Calu3 (cell line): ENCODE data around the gene SPATA2L. TPM values are rescaled to one million over a fixed set of nuclear protein-coding genes. Genes with fewer than 3 reads are reported as not detected.
A peak's percentile ranks its signal among the peaks of the same experiment; 100 is the strongest.

Experiments
- BruUV-seq: library from RNA; stranded (reverse); fragments of 400-500 nt; replicated peaks from 2 replicates; lab custom pipeline; 2021; lab: Mats Ljungman, UMichigan
- CTCF ChIA-PET: fragments of 300-600 bp; sonication (Branson Sonifier 250); formaldehyde crosslinking; loops from one replicate; lab custom pipeline; 2022; ENCODE audit warnings: antibody characterized with exemption; lab: Charles Lee
- DNase-seq: peaks from one replicate; pipeline ENCODE4 v3.0.0; 2022
- H3K27ac Mint-ChIP-seq: one replicate; pipeline ENCODE4 v1.8.0; 2022; ENCODE audit warnings: mixed read lengths; ENCODE audit not compliant: unreplicated experiment
- H3K27me3 Mint-ChIP-seq: one replicate; pipeline ENCODE4 v1.8.0; 2022; ENCODE audit warnings: mixed read lengths; ENCODE audit not compliant: unreplicated experiment
- H3K36me3 Mint-ChIP-seq: one replicate; pipeline ENCODE4 v1.8.0; 2022; ENCODE audit warnings: mild to moderate bottlenecking, moderate library complexity, mixed read lengths; ENCODE audit not compliant: insufficient read depth, unreplicated experiment
- H3K4me1 Mint-ChIP-seq: one replicate; pipeline ENCODE4 v1.8.0; 2022; ENCODE audit warnings: mild to moderate bottlenecking, low read depth, mixed read lengths; ENCODE audit not compliant: unreplicated experiment
- H3K4me3 Mint-ChIP-seq: one replicate; pipeline ENCODE4 v1.8.0; 2022; ENCODE audit warnings: mild to moderate bottlenecking, low read depth, moderate library complexity, mixed read lengths; ENCODE audit not compliant: unreplicated experiment
- H3K9me3 Mint-ChIP-seq: one replicate; pipeline ENCODE4 v1.8.0; 2022; ENCODE audit warnings: low read depth, mixed read lengths; ENCODE audit not compliant: unreplicated experiment
- intact Hi-C: fragments of 100-400 bp; cut with micrococcal nuclease; formaldehyde crosslinking; loops from one replicate; pipeline ENCODE4 v1.10.0; 2022; ENCODE audit not compliant: unreplicated experiment
- total RNA-seq: library from RNA; stranded (reverse); gene quantifications from 2 replicates; pipeline ENCODE4 v1.2.3, GENCODE V29; 2022
- TF ChIP-seq, protein P1 (sequence below): fragments of 200-600 bp; IDR thresholded peaks from one replicate; pipeline ENCODE4 v1.8.0; 2022; ENCODE audit warnings: antibody characterized with exemption; ENCODE audit not compliant: unreplicated experiment

The SPATA2L gene
- total RNA-seq, 1 experiment from 2014 or later = 20.7 TPM

DNA sequence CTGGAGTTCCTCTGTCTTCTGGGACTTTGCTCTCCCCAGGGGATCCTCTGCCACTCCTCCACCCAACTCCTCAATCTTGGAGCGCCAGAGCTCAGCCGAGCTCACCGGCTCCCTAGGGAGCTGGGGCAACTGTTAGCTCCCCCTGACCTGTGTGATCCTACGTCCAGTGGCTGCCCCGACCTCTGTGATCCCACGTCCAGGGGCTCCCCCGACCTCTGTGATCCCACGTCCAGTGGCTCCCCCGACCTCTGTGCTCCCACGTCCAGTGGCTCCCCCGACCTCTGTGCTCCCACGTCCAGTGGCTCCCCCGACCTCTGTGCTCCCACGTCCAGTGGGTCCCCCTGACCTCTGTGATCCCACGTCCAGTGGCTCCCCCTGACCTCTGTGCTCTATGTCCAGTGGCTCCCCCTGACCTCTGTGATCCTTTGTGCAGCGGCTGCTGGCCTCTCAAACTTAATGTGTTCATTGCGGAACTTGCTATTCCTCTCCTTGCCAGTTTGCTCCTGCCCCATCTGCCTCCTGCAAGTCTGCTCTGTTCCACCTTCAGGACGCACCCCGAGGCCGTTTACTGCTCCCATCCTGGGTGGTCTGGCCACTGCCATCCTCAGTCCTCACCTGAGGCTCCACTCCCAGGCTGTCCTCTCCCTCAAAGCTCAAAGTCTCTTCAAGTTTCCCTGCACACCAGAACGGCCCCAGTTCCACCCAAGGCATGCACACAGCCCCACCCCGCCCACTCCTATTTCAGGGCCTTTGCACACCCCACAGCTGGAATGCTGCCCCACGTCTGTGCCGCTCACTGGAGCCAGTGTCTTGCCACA lies 16.4 kb upstream of the SPATA2L start:
- CTCF ChIA-PET = interaction anchor here (1.2 kb wide), 1 partner anchor 12 kb away, joined by 4 read pairs; no protein-coding TSS in a partner anchor
- intact Hi-C loops = no loop called here
- peak overlapping the region; percentile 68 for H3K27ac Mint-ChIP-seq

GRCh38 chr16:89716916-89717687 lies 15.6 kb upstream of the SPATA2L start:
- Mint-ChIP-seq H3K27me3 (no peaks in the 10 kb centered on the region), H3K27ac (peak overlapping the region; percentile 68), H3K36me3 (peaks cover 91% of the 10 kb centered on the region), H3K4me1 (peaks cover 31% of the 10 kb centered on the region), H3K4me3 (peak overlapping the region; percentile 81), H3K9me3 (no peaks in the 10 kb centered on the region)
- CTCF ChIA-PET = interaction anchor here (1.2 kb wide), 1 partner anchor 11 kb away, joined by 4 read pairs; no protein-coding TSS in a partner anchor
- no peak for DNase-seq
- no TSS peak for BruUV-seq
- intact Hi-C loops = no loop called here
- TF ChIP-seq, protein P1, sequence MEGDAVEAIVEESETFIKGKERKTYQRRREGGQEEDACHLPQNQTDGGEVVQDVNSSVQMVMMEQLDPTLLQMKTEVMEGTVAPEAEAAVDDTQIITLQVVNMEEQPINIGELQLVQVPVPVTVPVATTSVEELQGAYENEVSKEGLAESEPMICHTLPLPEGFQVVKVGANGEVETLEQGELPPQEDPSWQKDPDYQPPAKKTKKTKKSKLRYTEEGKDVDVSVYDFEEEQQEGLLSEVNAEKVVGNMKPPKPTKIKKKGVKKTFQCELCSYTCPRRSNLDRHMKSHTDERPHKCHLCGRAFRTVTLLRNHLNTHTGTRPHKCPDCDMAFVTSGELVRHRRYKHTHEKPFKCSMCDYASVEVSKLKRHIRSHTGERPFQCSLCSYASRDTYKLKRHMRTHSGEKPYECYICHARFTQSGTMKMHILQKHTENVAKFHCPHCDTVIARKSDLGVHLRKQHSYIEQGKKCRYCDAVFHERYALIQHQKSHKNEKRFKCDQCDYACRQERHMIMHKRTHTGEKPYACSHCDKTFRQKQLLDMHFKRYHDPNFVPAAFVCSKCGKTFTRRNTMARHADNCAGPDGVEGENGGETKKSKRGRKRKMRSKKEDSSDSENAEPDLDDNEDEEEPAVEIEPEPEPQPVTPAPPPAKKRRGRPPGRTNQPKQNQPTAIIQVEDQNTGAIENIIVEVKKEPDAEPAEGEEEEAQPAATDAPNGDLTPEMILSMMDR = no peak

More for the DNA sequence above, 16.4 kb upstream of the SPATA2L start:
- H3K4me3 Mint-ChIP-seq = peak overlapping the region; percentile 81
- H3K9me3 Mint-ChIP-seq = no peaks in the 10 kb centered on the region
- H3K27me3 Mint-ChIP-seq = no peaks in the 10 kb centered on the region
- peaks cover 91% of the 10 kb centered on the region for H3K36me3 Mint-ChIP-seq
- TF ChIP-seq, protein P1 = no peak
- DNase-seq = no peak
- no TSS peak for BruUV-seq
- peaks cover 37% of the 10 kb centered on the region for H3K4me1 Mint-ChIP-seq

DNA sequence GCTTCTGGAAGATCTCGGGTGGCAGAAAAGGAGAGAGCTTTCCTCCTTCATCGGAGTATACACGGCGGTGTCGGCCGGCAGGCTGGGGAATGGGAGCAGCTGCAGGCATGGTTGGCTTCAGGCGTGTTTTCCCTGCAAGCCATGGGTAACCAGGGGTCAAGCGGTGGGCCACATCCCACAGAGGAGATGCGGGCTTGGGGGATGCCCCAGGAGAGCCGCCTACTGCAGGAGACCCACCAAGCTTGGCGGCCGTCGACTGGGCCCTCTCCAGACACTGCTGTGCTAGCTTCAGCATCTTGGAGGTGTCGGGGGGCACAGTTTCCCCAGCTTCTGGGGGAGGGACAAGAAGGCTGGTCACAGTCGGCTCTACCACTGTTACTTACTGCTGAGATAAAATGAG lies 15.0 kb upstream of the SPATA2L start:
- CTCF ChIA-PET = interaction anchor here (1.4 kb wide), 1 partner anchor 10 kb away, joined by 3 read pairs; no protein-coding TSS in a partner anchor
- TF ChIP-seq, protein P1 = no peak
- Mint-ChIP-seq H3K27ac (no peak overlapping the region), H3K27me3 (no peaks in the 10 kb centered on the region), H3K9me3 (no peaks in the 10 kb centered on the region), H3K4me3 (no peak overlapping the region), H3K36me3 (peaks cover 90% of the 10 kb centered on the region), H3K4me1 (peaks cover 31% of the 10 kb centered on the region)
- intact Hi-C loops = no loop called here
- no TSS peak for BruUV-seq
- no peak for DNase-seq

GRCh38 chr16:89712274-89712781 lies 10.8 kb upstream of the SPATA2L start:
- Mint-ChIP-seq H3K36me3 (peaks cover 75% of the 10 kb centered on the region), H3K4me3 (peak overlapping the region; percentile 76), H3K27me3 (no peaks in the 10 kb centered on the region), H3K4me1 (peaks cover 3% of the 10 kb centered on the region), H3K9me3 (no peaks in the 10 kb centered on the region), H3K27ac (peak overlapping the region; percentile 54)
- CTCF ChIA-PET = interaction anchor here (0.5 kb wide), 1 partner anchor 89 kb away, joined by 4 read pairs; no protein-coding TSS in a partner anchor
- no TSS peak for BruUV-seq
- no peak for DNase-seq
- TF ChIP-seq, protein P1 = no peak
- intact Hi-C loops = no loop called here
